ENCODE results near the gene CFAP141.
"Not testable (repeated sequence)": the region's sequence is repeated elsewhere in the genome, so short reads cannot be mapped to it uniquely, and the experiment has no call there.

CFAP141 gene

DNA sequence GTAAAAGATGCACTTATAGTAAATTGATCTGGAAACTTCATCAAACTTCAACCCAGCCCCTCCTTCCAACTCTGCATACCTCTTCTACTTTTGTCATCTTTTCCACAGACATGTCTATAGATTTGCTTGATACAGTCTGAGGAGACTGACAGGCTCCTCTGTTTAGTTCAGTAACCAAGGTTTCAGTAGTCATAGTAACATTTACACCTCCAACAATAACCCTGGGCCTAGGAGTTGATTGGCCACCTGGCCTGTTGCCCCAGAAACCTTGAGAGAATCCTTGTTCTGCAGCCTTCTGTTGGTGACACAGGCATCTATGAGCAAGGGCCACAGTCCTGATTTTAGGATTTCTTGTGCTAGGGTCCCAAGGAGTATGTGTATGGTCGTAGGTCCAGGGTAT lies at the start of gene CFAP141:
TSS of gene CFAP141 (minus strand) at position 138 of the 400 bp plus-strand sequence. CDS start at position 112, 26 bp downstream.
- no peak for DNase-seq

DNA sequence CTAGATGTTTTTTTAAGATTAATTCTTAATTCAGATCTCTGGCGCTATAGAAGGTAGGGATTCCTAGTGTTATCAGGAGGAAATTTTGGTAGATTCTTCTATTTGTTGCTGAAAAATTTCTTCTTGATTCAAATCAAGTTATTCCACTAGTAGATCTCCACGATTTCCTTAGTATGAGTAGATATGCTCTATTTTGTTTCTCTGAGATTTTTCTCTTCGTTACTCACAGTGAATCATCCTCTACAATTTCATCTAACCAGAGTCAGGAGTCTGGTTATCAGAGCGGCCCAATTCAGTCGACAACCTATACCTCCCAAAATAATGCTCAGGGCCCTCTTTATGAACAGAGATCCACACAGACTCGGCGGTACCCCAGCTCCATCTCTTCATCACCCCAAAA lies 47.5 kb upstream of the CFAP141 start:
- no peak for DNase-seq

DNA sequence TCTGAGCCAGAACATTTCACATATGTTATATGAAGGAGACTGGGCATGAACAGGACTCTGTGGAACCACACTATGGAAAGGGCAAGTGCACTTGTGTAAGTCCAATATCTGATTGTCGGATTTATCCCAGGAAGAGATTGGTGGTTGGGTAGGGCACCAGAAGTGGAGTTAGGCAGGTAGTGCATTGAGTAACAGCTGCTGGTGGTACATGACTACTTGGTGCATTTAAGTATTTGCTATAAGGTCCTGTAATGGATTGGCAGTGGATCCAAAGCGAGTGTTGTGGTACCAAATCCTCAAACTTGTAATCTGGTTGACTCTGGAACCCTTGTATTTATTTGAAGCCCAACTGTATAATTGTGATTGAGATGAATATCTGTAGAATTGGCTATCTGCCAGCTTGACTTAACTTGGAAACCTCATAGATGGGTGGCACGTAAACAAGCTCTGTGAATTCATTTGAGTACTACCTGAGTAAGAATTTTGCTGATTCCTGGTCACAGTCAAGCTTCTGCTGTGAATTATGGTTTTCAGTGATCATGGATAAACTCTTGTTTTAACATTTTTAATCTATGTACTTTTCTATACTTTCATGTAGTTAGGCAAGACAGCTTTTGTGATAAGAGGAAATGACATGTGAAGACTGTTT lies 35.7 kb upstream of the CFAP141 start:
- no peak for DNase-seq

- no peak for DNase-seq
These were observed 34.2 kb upstream of the CFAP141 start for GRCh38 chr1:154240294-154240833.

- no peak for DNase-seq
These were observed 33.4 kb upstream of the CFAP141 start for GRCh38 chr1:154239491-154239890.

GRCh38 chr1:154237880-154238506 lies 31.9 kb upstream of the CFAP141 start:
- no peak for DNase-seq

- DNase-seq: no peak
These were observed 31.3 kb upstream of the CFAP141 start for GRCh38 chr1:154237435-154237834.

GRCh38 chr1:154236855-154237254 lies 30.7 kb upstream of the CFAP141 start:
- no peak for DNase-seq

- not testable (repeated sequence) for DNase-seq
These were observed 27.0 kb upstream of the CFAP141 start for GRCh38 chr1:154233127-154233526.

GRCh38 chr1:154231112-154231511 lies 25.0 kb upstream of the CFAP141 start:
- DNase-seq: not testable (repeated sequence)

- no peak for DNase-seq
These were observed 19.2 kb upstream of the CFAP141 start for GRCh38 chr1:154225370-154225769.

DNA sequence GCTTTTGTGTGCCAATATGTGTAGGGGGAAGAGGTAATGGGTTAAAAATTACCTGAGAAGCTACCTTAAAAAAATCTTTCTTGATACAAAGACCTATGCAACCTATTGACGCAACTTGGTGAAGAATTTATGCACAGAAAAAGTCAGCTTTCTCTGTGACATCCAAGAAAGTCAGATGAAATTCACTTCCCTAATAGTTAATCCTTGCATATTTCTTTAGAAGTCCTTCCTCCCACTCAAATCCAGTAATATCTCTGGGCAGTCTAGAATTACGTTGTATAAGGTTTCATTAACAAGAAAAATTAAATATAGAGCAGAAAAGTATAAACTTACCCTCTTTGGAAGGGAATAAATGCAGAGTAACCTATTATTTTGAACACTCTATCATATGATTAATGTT lies 17.5 kb upstream of the CFAP141 start:
- DNase-seq: peak; percentile 66

- no peak for DNase-seq
These were observed 16.8 kb upstream of the CFAP141 start for GRCh38 chr1:154222918-154223317.

DNA sequence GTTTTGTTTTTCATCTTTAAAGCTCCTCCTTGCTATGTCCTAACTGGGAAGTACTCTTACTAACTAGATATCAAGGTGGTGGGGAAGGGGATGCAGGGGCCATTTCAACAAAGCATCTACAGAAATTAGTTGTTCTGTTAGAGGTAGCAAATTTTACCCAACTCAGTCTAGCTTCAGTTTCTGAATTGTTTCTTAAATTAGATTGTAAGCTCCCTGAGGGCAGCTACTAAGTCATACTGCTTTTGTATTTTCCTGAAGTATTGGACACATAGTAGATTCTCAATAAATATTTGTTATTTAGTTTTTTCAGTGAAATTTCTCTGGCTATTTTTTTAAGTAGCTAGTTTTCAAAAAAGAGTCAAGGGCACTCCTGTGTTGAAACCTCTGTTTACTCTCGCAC lies 16.4 kb upstream of the CFAP141 start:
- no peak for DNase-seq

- peak; percentile 44 for DNase-seq
These were observed 15.3 kb upstream of the CFAP141 start for GRCh38 chr1:154221278-154222001.

GRCh38 chr1:154220970-154221277 lies 14.8 kb upstream of the CFAP141 start:
- DNase-seq: no peak

DNA sequence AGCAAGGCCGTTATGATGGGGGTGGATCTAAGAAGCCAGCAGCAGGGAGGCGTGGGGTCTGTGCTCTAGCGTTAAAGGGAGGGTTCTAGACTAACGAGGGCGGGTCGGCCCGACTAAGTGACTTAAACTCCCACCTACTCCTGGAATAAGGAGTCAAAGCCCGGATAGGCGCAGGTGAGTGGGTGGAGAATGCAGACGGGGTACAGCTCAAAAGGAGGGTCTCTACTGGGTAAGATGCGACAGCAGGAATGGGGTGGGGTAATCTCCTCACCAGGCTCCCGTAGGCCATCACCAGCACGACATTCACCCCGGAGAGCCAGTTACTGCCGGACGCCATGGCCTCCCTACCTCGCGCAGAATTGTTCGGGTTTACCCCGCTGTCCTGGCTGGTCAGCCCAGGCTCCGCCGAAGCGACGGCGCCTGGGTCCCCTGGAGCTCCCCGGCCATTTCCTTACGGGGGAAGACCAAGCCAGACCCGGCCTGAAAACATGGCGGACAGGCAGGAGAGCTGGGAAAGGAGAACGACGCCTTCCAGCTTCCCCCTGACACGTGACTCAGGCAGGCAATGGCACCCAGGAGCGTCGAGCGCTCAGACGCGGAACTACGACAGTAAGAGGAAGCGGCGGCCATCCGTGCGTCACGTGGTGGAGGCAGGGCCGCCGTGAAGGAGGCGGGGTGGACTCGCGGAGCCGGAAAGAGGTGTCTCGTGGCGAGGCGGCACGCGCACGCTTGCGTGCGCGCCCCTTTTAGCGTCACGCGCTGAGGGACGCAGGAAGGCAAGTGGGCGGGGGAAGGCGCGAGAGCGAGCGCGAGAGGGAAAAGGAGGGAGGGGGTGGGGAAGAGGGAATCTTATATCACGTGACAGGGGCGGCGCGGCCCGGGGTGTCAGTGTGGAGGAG lies 14.2 kb upstream of the CFAP141 start, which contains the start of gene UBAP2L:
TSS of gene UBAP2L (plus strand) at position 885 of the 899 bp plus-strand sequence. CDS start 4,169 bp downstream, outside the sequence.
- DNase-seq: peak; percentile 100

DNA sequence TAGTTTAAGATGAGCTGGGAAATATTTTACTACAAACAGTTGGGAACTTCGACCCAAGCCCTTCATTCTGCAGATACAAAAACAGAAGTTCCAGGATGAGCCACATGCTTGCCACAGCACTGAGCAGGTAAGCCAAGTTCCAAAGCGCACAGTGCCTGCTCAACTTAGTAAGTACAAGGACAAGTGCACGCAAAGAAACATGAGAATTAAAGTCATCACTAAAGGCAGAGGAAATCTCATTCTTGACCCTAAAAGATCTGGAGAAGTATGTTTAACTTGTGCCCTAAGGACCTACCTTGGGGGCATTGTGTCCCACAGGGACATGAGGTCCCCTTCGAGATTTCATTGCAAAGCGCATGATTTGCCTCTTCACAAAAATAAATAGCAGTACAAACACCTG lies 13.4 kb upstream of the CFAP141 start:
- DNase-seq: peak; percentile 56

GRCh38 chr1:154218545-154218944 lies 12.4 kb upstream of the CFAP141 start:
- no peak for DNase-seq

DNA sequence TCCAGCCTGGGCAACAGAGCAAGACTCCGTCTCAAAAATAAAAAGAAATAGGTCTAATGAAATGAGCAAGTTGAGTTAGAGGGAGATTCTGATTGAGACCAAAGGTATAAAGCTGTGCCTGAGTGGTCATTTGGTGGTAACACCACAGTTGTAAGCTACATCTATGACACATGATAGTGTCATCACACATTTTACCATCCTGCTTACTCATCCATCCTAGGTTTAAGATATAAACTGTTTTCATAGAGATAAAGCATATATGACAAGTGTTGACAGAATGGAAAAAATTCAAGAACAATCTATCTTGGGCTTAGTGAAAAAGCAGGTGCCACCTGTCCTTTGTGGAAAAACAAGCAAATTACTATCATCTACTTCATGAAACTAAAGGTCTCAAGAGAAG lies 7.1 kb upstream of the CFAP141 start:
- DNase-seq: no peak

DNA sequence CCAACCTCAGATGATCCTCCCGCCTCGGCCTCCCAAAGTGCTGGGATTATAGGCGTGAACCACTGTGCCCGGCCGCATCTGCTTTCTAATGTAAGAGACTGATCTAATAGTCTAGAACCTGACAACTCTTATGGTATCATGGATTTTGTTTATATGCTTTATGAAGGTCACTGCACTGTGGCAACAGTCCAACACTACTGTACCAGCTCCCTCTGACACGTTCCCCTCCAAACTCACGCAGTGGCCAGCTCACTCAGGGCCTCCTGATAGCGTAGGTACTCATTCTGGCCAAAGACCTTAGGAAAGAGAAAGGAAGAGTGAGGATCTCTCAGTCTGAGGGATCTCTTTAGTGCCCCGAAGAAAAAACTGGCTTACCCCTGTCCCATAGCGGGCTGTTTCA lies 6.0 kb upstream of the CFAP141 start:
- DNase-seq: no peak

- peak; percentile 64 for DNase-seq
These were observed 2.7 kb upstream of the CFAP141 start for GRCh38 chr1:154208677-154209388.

All from inflammatory macrophage treated with lipopolysaccharide for 4 hours (primary cell).